ENCODE data around the gene GPHB5. TPM values are rescaled to one million over a fixed set of nuclear protein-coding genes. Genes with fewer than 3 reads are reported as not detected.

GPHB5 gene
- total RNA-seq, 2 experiments from 2014 or later = not detected

- peaks cover 0 to 15% of the 10 kb centered on the region in 2 experiments for H3K27me3 ChIP-seq (ENCODE audit: control insufficient read depth in 1 of 2, insufficient read depth in 2 of 2, low read length in 2 of 2)
- DNase-seq (no peak), ATAC-seq (ENCODE audit: poor library complexity) (no peak)
- no peaks in the 10 kb centered on the region for H3K4me1 Mint-ChIP-seq (ENCODE audit: low read depth)
- H3K36me3 ChIP-seq (ENCODE audit: insufficient read depth, low read length) = no peaks in the 10 kb centered on the region
- TF ChIP-seq, protein P1, sequence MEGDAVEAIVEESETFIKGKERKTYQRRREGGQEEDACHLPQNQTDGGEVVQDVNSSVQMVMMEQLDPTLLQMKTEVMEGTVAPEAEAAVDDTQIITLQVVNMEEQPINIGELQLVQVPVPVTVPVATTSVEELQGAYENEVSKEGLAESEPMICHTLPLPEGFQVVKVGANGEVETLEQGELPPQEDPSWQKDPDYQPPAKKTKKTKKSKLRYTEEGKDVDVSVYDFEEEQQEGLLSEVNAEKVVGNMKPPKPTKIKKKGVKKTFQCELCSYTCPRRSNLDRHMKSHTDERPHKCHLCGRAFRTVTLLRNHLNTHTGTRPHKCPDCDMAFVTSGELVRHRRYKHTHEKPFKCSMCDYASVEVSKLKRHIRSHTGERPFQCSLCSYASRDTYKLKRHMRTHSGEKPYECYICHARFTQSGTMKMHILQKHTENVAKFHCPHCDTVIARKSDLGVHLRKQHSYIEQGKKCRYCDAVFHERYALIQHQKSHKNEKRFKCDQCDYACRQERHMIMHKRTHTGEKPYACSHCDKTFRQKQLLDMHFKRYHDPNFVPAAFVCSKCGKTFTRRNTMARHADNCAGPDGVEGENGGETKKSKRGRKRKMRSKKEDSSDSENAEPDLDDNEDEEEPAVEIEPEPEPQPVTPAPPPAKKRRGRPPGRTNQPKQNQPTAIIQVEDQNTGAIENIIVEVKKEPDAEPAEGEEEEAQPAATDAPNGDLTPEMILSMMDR (IDR thresholded peaks at IDR 0.05) = no peak
- no peaks in the 10 kb centered on the region for H3K4me1 ChIP-seq (ENCODE audit: insufficient read depth, low read length)
- no peaks in the 10 kb centered on the region for H3K9me3 Mint-ChIP-seq
- H3K4me3 Mint-ChIP-seq = no peak overlapping the region
- ChIA-PET CTCF (no interaction called here), POLR2A (no interaction called here)
- H3K9me3 ChIP-seq (ENCODE audit: control insufficient read depth in 1 of 2, insufficient read depth in 1 of 2, low read length in 2 of 2) = no peaks in the 10 kb centered on the region
- no peaks in the 10 kb centered on the region for H3K36me3 Mint-ChIP-seq (ENCODE audit: low read depth)
- H3K4me3 ChIP-seq (ENCODE audit: low read length) = no peak overlapping the region
- H3K27ac ChIP-seq (ENCODE audit: low read depth in 1 of 2, low read length in 2 of 2) = no peak overlapping the region
- peaks cover 56% of the 10 kb centered on the region for H3K27me3 Mint-ChIP-seq
- H3K27ac Mint-ChIP-seq = no peak overlapping the region
- intact Hi-C loops (cut with DNase I, micrococcal nuclease) = no loop called here
These were observed 25.6 kb upstream of the GPHB5 start for GRCh38 chr14:63344336-63344735.

DNA sequence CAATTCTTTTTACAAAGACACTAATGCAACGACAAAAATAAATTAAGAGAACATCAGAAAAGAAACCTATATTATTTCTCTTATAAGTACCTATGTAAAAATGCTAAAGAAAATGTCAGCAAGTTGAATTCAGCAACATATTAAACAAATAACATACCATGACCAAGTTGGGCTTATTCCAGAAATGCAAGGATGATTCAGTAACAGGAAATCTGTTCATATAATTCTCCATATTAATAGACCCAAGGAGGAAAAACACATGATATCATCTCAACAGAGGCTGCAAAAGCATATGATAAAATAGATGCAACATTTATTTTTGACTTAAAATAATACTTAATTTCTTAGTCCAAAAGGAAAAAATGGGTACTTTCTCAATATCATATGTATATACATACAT lies 25.1 kb upstream of the GPHB5 start:
- H3K27me3 ChIP-seq (ENCODE audit: control insufficient read depth in 1 of 2, insufficient read depth in 2 of 2, low read length in 2 of 2) = peaks cover 0 to 15% of the 10 kb centered on the region in 2 experiments
- Mint-ChIP-seq H3K36me3 (ENCODE audit: low read depth) (no peaks in the 10 kb centered on the region), H3K4me1 (ENCODE audit: low read depth) (no peaks in the 10 kb centered on the region), H3K27me3 (peaks cover 56% of the 10 kb centered on the region), H3K9me3 (no peaks in the 10 kb centered on the region), H3K4me3 (no peak overlapping the region), H3K27ac (no peak overlapping the region)
- H3K27ac ChIP-seq (ENCODE audit: low read depth in 1 of 2, low read length in 2 of 2) = no peak overlapping the region
- ChIA-PET POLR2A (no interaction called here), CTCF (no interaction called here)
- ATAC-seq (ENCODE audit: poor library complexity) = no peak
- DNase-seq = no peak
- no peak overlapping the region for H3K4me3 ChIP-seq (ENCODE audit: low read length)
- no peaks in the 10 kb centered on the region for H3K4me1 ChIP-seq (ENCODE audit: insufficient read depth, low read length)
- H3K9me3 ChIP-seq (ENCODE audit: control insufficient read depth in 1 of 2, insufficient read depth in 1 of 2, low read length in 2 of 2) = no peaks in the 10 kb centered on the region
- intact Hi-C loops (cut with DNase I, micrococcal nuclease) = no loop called here
- TF ChIP-seq, protein P1 (IDR thresholded peaks at IDR 0.05) = no peak
- H3K36me3 ChIP-seq (ENCODE audit: insufficient read depth, low read length) = no peaks in the 10 kb centered on the region

GRCh38 chr14:63342371-63342770 lies 23.6 kb upstream of the GPHB5 start:
- Mint-ChIP-seq H3K4me3 (no peak overlapping the region), H3K27me3 (peaks cover 52% of the 10 kb centered on the region), H3K4me1 (ENCODE audit: low read depth) (no peaks in the 10 kb centered on the region), H3K27ac (no peak overlapping the region), H3K9me3 (peaks cover 2% of the 10 kb centered on the region), H3K36me3 (ENCODE audit: low read depth) (no peaks in the 10 kb centered on the region)
- H3K4me3 ChIP-seq (ENCODE audit: low read length) = no peak overlapping the region
- H3K36me3 ChIP-seq (ENCODE audit: insufficient read depth, low read length) = no peaks in the 10 kb centered on the region
- ChIA-PET POLR2A (no interaction called here), CTCF (no interaction called here)
- intact Hi-C loops (cut with DNase I, micrococcal nuclease) = no loop called here
- TF ChIP-seq, protein P1 (IDR thresholded peaks at IDR 0.05) = no peak
- no peak for DNase-seq
- H3K27me3 ChIP-seq (ENCODE audit: control insufficient read depth in 1 of 2, insufficient read depth in 2 of 2, low read length in 2 of 2) = peaks cover 0 to 9% of the 10 kb centered on the region in 2 experiments
- H3K4me1 ChIP-seq (ENCODE audit: insufficient read depth, low read length) = no peaks in the 10 kb centered on the region
- H3K9me3 ChIP-seq (ENCODE audit: control insufficient read depth in 1 of 2, insufficient read depth in 1 of 2, low read length in 2 of 2) = no peaks in the 10 kb centered on the region
- ATAC-seq (ENCODE audit: poor library complexity) = no peak
- no peak overlapping the region for H3K27ac ChIP-seq (ENCODE audit: low read depth in 1 of 2, low read length in 2 of 2)
